Ovary (tissue), 3 donors: ENCODE data around the gene VEGFB.

Experiments
- CTCF ChIP-seq, 3 donors: fragments of 450-650 bp in 2 of 3; fragments of 200-600 bp in 1 of 3; IDR thresholded peaks; one replicate each; pipeline versions ENCODE4 v1.5.1 to v1.8.0; 2016 to 2022; ENCODE audit warnings: antibody characterized with exemption in 3 of 3, mild to moderate bottlenecking in 1 of 3
- EP300 ChIP-seq: sonication (generic); formaldehyde crosslinking; IDR thresholded peaks from one replicate; pipeline ENCODE4 v1.6.1; 2017; ENCODE audit warnings: antibody characterized with exemption
- POLR2A ChIP-seq: fragments of 450-650 bp; IDR thresholded peaks from one replicate; pipeline ENCODE4 v1.6.1; 2017; ENCODE audit warnings: antibody characterized with exemption, mild to moderate bottlenecking, moderate library complexity
- donor health status: DM: no; HTN: no; CAD: no.

- no peak for TF ChIP-seq POLR2A
- no peak for TF ChIP-seq CTCF (IDR thresholded peaks at IDR 0.05)
- no peak for TF ChIP-seq EP300
Measured at GRCh38 chr11:64249038-64249437, 14.7 kb downstream of the VEGFB start.
